Measurements from ENCODE around the gene RAD51C. TPM values are rescaled to one million over a fixed set of nuclear protein-coding genes. Genes with fewer than 3 reads are reported as not detected.

The RAD51C gene
- polyA plus RNA-seq, 2 of the 4 experiments (the other 2 are of a cell fraction) = 83.4 to 121 TPM

DNA sequence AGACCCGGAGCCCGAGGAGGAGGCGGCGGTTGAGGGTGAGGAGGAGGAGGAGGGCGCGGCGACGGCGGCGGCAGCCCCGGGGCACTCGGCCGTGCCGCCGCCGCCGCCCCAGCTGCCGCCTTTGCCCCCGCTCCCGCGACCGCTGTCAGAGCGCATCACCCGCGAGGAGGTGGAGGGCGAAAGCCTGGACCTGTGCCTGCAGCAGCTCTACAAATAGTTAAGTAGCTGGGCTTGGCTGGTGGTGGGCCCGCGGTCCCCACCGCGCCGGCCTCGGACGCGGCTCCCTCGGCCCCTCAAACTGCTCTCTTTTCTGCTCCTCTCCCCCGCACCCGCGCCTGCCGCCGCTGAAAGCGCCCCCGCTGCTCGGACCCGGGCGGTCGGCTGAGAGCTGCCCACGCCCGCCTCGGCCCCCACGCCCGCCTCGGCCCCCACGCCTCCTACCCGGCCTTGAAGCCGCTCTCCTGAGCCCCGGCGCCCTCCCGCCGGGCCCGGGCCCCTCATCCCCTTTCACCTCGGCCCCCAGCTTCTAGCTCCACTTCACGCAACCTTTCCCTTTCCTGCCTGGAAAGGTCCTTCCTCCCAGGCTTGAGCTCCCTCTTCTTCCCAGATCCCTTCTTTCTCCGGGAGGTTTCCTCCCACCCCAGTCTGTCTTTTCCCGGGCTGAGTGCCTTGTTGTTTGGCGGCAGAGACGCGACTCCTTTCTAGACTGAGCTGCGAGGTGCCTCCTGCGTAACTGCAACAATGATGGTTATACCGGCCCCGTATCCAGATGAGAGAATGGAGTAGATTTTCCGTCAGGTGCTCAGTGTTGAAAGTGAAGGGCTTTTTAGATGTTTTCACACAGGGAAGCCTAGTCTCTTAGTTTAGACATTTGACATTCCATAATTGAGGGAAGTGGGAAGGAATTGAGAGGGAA, 64.1 kb downstream of the RAD51C start:
- peak; percentile 27 to 56; a peak in 4 of 6 replicates for ATAC-seq
- POLR2A ChIA-PET = no interaction called here
- CTCF ChIA-PET = interaction anchor here (0.7 to 2.8 kb wide), 5 partner anchors 18 to 237 kb away, joined by 3 to 7 read pairs (median 3); no protein-coding TSS in a partner anchor

DNA sequence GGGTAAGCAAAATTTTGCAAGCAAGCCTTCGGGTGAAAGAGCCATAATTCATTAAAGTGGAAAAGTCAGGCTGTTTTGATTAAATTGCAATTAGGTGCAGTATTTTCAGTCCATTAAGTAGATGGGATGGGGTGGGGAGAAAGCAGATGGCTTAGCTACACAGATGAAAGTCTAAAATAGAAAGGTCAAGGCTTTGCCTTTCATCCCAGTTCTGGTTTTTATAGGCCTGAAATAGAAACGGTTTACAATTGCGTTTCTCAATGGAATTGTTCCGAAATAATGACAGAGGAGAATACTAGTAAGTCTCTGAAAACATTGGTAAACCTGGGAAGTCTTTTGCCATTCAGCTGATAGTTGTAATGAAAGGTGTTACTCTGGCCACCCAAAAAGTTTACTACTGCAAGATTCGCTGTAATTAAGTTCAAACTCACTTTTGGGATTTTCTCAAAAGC, 64.8 kb downstream of the RAD51C start:
- peak; percentile 7 for FAIRE-seq
- peaks cover 6% of the 10 kb centered on the region; the same call in 2 of the 3 replicates for H3K4me1 ChIP-seq
- H3K9me3 ChIP-seq = no peaks in the 10 kb centered on the region
- ATAC-seq = no peak
- no peak for TF ChIP-seq JUN (IDR thresholded peaks at IDR 0.05)
- POLR2A ChIA-PET = no interaction called here
- CTCF ChIA-PET = interaction anchor here (0.8 to 2.8 kb wide), 4 partner anchors 15 to 238 kb away, joined by 3 to 7 read pairs (median 3); no protein-coding TSS in a partner anchor
- DNase-seq (ENCODE audit: low read depth in 1 of 2, low spot score in 1 of 2) = no peak
- H3K4me3 ChIP-seq = no peak overlapping the region; the same call in 2 of the 3 replicates
- no peak overlapping the region; the same call in 1 of the 3 replicates for H3K4me2 ChIP-seq
- no peak overlapping the region for H3K27ac ChIP-seq
- WGBS (ENCODE audit: missing lambda C conversion rate) = 73% methylated on average over 5 of the region's 5 CpGs

More for the DNA sequence above, 64.1 kb downstream of the RAD51C start:
- Histone ChIP-seq H3K4me2 (peak overlapping the region; percentile 88), H3K4me3 (peak overlapping the region; percentile 66), H3K9me3 (no peaks in the 10 kb centered on the region), H3K27ac (peak overlapping the region in 1 of 2 experiments; percentile 72; a peak in 4 of 6 replicates), H3K4me1 (peaks cover 6% of the 10 kb centered on the region; the same call in 2 of the 3 replicates)
- no peak for FAIRE-seq
- DNase-seq (ENCODE audit: low read depth in 1 of 2, low spot score in 1 of 2) = no peak
- TF ChIP-seq, protein P1, sequence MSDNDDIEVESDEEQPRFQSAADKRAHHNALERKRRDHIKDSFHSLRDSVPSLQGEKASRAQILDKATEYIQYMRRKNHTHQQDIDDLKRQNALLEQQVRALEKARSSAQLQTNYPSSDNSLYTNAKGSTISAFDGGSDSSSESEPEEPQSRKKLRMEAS (IDR thresholded peaks at IDR 0.05) = no peak
- no peak for TF ChIP-seq HOXB13 (CRISPR knock-in tag; IDR thresholded peaks at IDR 0.05; ENCODE audit: low read depth)
- TF ChIP-seq, protein P2, sequence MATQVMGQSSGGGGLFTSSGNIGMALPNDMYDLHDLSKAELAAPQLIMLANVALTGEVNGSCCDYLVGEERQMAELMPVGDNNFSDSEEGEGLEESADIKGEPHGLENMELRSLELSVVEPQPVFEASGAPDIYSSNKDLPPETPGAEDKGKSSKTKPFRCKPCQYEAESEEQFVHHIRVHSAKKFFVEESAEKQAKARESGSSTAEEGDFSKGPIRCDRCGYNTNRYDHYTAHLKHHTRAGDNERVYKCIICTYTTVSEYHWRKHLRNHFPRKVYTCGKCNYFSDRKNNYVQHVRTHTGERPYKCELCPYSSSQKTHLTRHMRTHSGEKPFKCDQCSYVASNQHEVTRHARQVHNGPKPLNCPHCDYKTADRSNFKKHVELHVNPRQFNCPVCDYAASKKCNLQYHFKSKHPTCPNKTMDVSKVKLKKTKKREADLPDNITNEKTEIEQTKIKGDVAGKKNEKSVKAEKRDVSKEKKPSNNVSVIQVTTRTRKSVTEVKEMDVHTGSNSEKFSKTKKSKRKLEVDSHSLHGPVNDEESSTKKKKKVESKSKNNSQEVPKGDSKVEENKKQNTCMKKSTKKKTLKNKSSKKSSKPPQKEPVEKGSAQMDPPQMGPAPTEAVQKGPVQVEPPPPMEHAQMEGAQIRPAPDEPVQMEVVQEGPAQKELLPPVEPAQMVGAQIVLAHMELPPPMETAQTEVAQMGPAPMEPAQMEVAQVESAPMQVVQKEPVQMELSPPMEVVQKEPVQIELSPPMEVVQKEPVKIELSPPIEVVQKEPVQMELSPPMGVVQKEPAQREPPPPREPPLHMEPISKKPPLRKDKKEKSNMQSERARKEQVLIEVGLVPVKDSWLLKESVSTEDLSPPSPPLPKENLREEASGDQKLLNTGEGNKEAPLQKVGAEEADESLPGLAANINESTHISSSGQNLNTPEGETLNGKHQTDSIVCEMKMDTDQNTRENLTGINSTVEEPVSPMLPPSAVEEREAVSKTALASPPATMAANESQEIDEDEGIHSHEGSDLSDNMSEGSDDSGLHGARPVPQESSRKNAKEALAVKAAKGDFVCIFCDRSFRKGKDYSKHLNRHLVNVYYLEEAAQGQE (IDR thresholded peaks at IDR 0.05) = 0 out of 2 replicates have a peak, but pooled peaks have one; percentile 34
- peak; percentile 53; the same call in 1 of the 2 replicates for TF ChIP-seq RNF2 (IDR thresholded peaks at IDR 0.05; ENCODE audit: borderline replicate concordance, low read depth)
- no peak for TF ChIP-seq HEYL (CRISPR knock-in tag; IDR thresholded peaks at IDR 0.05)
- no peak for TF ChIP-seq GATA3 (IDR thresholded peaks at IDR 0.05; ENCODE audit: borderline replicate concordance)
- WGBS (ENCODE audit: missing lambda C conversion rate) = 32% methylated on average over 28 of the region's 72 CpGs

DNA sequence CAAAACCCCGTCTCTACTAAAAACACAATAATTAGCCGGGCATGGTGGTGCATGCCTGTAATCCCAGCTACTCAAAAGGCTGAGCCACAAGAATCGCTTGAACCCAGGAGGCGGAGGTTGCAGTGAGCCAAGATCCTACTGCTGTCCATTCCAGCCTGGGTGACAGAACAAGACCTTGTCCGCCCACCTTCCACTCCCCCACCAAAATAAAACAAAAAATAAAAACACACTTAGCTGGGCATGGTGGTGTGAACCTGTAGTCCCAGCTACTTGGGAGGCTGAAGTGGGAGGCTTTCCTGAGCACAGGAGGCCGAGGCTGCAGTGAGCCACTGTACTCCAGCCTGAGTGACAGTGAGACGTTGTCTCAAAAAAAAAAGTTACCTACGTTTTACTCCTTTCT, 66.5 kb downstream of the RAD51C start:
- 38% methylated on average over 8 of the region's 8 CpGs for WGBS (ENCODE audit: missing lambda C conversion rate)
- ChIA-PET POLR2A (no interaction called here), CTCF (no interaction called here)
- ATAC-seq = no peak
- Histone ChIP-seq H3K4me1 (peaks cover 6% of the 10 kb centered on the region; the same call in 2 of the 3 replicates), H3K4me3 (no peak overlapping the region), H3K4me2 (no peak overlapping the region), H3K9me3 (no peaks in the 10 kb centered on the region), H3K27ac (no peak overlapping the region)
- no peak for FAIRE-seq
- TF ChIP-seq TFCP2L1 (CRISPR knock-in tag; IDR thresholded peaks at IDR 0.05) = no peak
- no peak for TF ChIP-seq FOSL2 (IDR thresholded peaks at IDR 0.05)
- no peak for TF ChIP-seq FOSL2 (CRISPR knock-in tag; IDR thresholded peaks at IDR 0.05)
- TF ChIP-seq CEBPB (IDR thresholded peaks at IDR 0.05) = no peak
- no peak for TF ChIP-seq POLR2AphosphoS2 (conservative IDR thresholded peaks at IDR 0.05; ENCODE audit: low read length)
- no peak for TF ChIP-seq ESRRA (IDR thresholded peaks at IDR 0.05; ENCODE audit: borderline replicate concordance, low read length)
- no peak for TF ChIP-seq POLR2A (IDR thresholded peaks at IDR 0.05; ENCODE audit: low read length)
- TF ChIP-seq HOXB5 (CRISPR knock-in tag; IDR thresholded peaks at IDR 0.05) = no peak
- TF ChIP-seq RFX5 (IDR thresholded peaks at IDR 0.05) = no peak
- no peak for TF ChIP-seq SREBF2 (IDR thresholded peaks at IDR 0.05)
- TF ChIP-seq, protein P3, sequence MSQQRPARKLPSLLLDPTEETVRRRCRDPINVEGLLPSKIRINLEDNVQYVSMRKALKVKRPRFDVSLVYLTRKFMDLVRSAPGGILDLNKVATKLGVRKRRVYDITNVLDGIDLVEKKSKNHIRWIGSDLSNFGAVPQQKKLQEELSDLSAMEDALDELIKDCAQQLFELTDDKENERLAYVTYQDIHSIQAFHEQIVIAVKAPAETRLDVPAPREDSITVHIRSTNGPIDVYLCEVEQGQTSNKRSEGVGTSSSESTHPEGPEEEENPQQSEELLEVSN (IDR thresholded peaks at IDR 0.05; ENCODE audit: borderline replicate concordance, low read depth) = no peak
- no peak for DNase-seq (ENCODE audit: low read depth in 1 of 2, low spot score in 1 of 2)

Data from A549 (cell line).